Ishikawa (cell line): ENCODE measurements around the gene FOXA3.

Source experiments
- CEBPB ChIP-seq: IDR thresholded peaks from 2 replicates; pipeline ENCODE4 v1.6.1; 2012
- CREB1 ChIP-seq: IDR thresholded peaks from 2 replicates; pipeline ENCODE4 v1.6.1; 2012; ENCODE audit warnings: low read depth
- EP300 ChIP-seq: IDR thresholded peaks from 2 replicates; pipeline ENCODE4 v1.6.1; 2012; ENCODE audit warnings: borderline replicate concordance
- FOXM1 ChIP-seq: IDR thresholded peaks from 2 replicates; pipeline ENCODE4 v1.6.1; 2012; ENCODE audit warnings: low read depth, borderline replicate concordance
- RAD21 ChIP-seq: IDR thresholded peaks from 2 replicates; pipeline ENCODE4 v1.6.1; 2012; ENCODE audit warnings: low read depth
- TAF1 ChIP-seq: IDR thresholded peaks from 2 replicates; pipeline ENCODE4 v1.6.1; 2012; ENCODE audit warnings: low read depth, mild to moderate bottlenecking
- TEAD4 ChIP-seq: IDR thresholded peaks from 2 replicates; pipeline ENCODE4 v1.6.1; 2012
- USF1 ChIP-seq: IDR thresholded peaks from 2 replicates; pipeline ENCODE4 v1.6.1; 2012
- YY1 ChIP-seq: IDR thresholded peaks from 2 replicates; pipeline ENCODE4 v1.6.1; 2012; ENCODE audit warnings: low read depth
- TF ChIP-seq, protein P1 (sequence below): IDR thresholded peaks from 2 replicates; pipeline ENCODE4 v1.6.1; 2012

DNA sequence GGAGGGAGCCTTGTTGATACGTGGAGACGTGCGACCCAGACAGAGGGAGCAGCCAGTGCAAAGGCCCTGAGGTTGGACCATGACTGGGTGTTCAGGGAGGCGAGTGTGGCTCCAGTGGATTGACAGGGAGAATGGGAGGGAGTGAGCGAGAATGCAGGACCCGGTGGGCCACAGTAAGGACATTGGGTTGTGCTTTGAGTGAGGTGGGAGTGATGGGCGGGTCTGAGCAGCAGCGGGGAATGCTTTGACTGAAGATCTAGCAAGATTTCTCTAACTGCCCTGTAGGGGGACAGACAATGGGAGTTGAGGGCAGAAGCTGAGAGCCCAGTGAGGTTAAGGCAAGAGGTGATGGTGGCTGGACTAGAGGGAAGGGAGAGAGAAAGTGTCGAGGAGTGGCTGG, 58.2 kb downstream of the FOXA3 start:
- TF ChIP-seq EP300: no peak
- no peak for TF ChIP-seq YY1
- no peak for TF ChIP-seq TAF1
- TF ChIP-seq, protein P1, sequence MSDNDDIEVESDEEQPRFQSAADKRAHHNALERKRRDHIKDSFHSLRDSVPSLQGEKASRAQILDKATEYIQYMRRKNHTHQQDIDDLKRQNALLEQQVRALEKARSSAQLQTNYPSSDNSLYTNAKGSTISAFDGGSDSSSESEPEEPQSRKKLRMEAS: no peak
- no peak for TF ChIP-seq RAD21
- no peak for TF ChIP-seq FOXM1
- no peak for TF ChIP-seq USF1
- TF ChIP-seq CREB1: no peak
- TF ChIP-seq TEAD4: no peak
- TF ChIP-seq CEBPB: no peak
